ENCODE results near the gene MCM3AP.

DNA sequence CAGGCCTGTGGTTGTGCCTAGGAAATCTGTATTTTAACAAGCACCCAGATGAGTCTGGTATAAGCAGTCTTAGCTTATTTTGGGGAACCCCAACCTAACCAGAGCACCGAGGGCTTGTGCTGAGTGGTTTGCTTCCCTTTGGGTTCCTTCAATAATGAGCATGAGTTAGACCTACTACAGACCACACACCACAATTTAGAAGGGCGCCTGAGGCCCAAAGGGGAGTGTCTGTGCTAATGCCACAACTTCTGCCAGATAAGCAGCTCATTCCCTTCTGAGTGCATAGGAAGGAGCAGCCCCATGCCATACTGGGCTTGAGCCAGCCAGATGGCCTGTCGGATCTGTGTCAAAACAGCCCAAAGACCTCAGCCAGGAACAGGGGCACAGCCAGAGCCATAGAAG lies 41.5 kb downstream of the MCM3AP start:
- TF ChIP-seq ZNF274 (IDR thresholded peaks at IDR 0.05; ENCODE audit: low read depth, low read length) (no peak), SUZ12 (IDR thresholded peaks at IDR 0.05; ENCODE audit: extremely low read depth, insufficient read depth, insufficient read length) (no peak), YY1 (IDR thresholded peaks at IDR 0.05; ENCODE audit: insufficient read depth, insufficient read length) (no peak)

All from NT2/D1 (cell line).